K562 (cell line): Measurements from ENCODE around the gene CCL20.

Experiments used
- ADNP ChIP-seq: fragments of 200-800 bp; sonication (Bioruptor generic); IDR thresholded peaks from 2 replicates; pipeline ENCODE4 v1.6.1; 2016; ENCODE audit warnings: missing genetic modification characterization, missing compliant biosample characterization
- CTBP1 ChIP-seq: fragments of 450-650 bp; IDR thresholded peaks from 2 replicates; pipeline ENCODE4 v1.6.1; 2016; ENCODE audit warnings: borderline replicate concordance
- DIDO1 ChIP-seq: fragments of 450-650 bp; IDR thresholded peaks from 2 replicates; pipeline ENCODE4 v1.6.1; 2016; ENCODE audit warnings: low read depth, missing biosample characterization, missing genetic modification characterization
- ELF1 ChIP-seq: fragments of 200-800 bp; sonication (Bioruptor generic); IDR thresholded peaks from 2 replicates; pipeline ENCODE4 v1.6.1; 2016; ENCODE audit warnings: missing genetic modification characterization, missing compliant biosample characterization
- ETV5 ChIP-seq: sonication (generic); formaldehyde crosslinking; IDR thresholded peaks from 2 replicates; pipeline ENCODE4 v1.4.0; 2020; ENCODE audit warnings: low read depth, mild to moderate bottlenecking, missing genetic modification reagents
- HDAC2 ChIP-seq: fragments of 450-650 bp; IDR thresholded peaks from 2 replicates; pipeline ENCODE4 v1.6.1; 2016; ENCODE audit warnings: mild to moderate bottlenecking
- NEUROD1 ChIP-seq: fragments of 150-350 bp; IDR thresholded peaks from 2 replicates; pipeline ENCODE4 v1.6.1; 2014; ENCODE audit warnings: borderline replicate concordance, low read length, low read depth; ENCODE audit not compliant: partially characterized antibody
- RFX5 ChIP-seq: IDR thresholded peaks from 2 replicates; pipeline ENCODE4 v1.6.1; 2011; ENCODE audit warnings: low read depth, mild to moderate bottlenecking, improper control_type of control experiment, low read length
- ZNF121 ChIP-seq: sonication (generic); formaldehyde crosslinking; conservative IDR thresholded peaks from 2 replicates; pipeline ENCODE4 v1.8.0; 2022; ENCODE audit warnings: missing genetic modification reagents
- ZNF830 ChIP-seq: fragments of 250-450 bp; sonication (Bioruptor Pico); IDR thresholded peaks from 2 replicates; pipeline ENCODE4 v1.5.0; 2021; ENCODE audit warnings: mild to moderate bottlenecking
- TF ChIP-seq, protein P1 (sequence below): sonication (generic); formaldehyde crosslinking; IDR thresholded peaks from 2 replicates; pipeline ENCODE4 v1.8.0; 2022; ENCODE audit warnings: missing genetic modification reagents, mild to moderate bottlenecking, borderline replicate concordance
- TF ChIP-seq, protein P2 (sequence below), 2 experiments: fragments of 450-650 bp in 1 of 2; sonication (generic) in 1 of 2; formaldehyde crosslinking in 1 of 2; IDR thresholded peaks; 2 replicates each; pipeline versions ENCODE4 v1.7.1 to v1.9.0; 2016 to 2022; ENCODE audit warnings: inconsistent platforms in 1 of 2, mild to moderate bottlenecking in 1 of 2, missing genetic modification reagents in 1 of 2
- TF ChIP-seq, protein P3 (sequence below): fragments of 450-650 bp; formaldehyde crosslinking; IDR thresholded peaks from 2 replicates; pipeline ENCODE4 v1.4.0; 2020; ENCODE audit warnings: mild to moderate bottlenecking, mixed read lengths
- TF ChIP-seq, protein P4 (sequence below), 2 experiments: fragments of 450-650 bp; formaldehyde crosslinking in 1 of 2; IDR thresholded peaks; 2 replicates each; pipeline versions ENCODE4 v1.4.0 to v1.6.1; 2014 to 2020; ENCODE audit warnings: mild to moderate bottlenecking in 2 of 2, borderline replicate concordance in 1 of 2, low read depth in 1 of 2

DNA sequence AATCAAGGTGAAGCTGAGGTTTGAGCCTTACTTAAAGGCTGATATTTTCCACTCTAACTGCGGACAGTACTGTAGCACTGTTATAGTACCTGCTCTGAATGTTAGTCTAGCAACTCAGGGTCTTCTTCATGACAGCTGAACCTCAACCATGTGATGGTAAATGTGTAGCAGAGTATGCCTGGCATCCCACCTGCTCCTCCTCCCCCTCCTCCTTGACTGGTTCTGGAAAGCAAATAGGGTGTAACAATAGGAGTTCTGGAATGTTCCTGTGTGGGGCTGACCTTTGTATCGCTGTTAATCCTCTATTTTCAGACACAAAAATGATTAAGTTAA is 447 bp upstream of the CCL20 start:
- TF ChIP-seq, protein P1, sequence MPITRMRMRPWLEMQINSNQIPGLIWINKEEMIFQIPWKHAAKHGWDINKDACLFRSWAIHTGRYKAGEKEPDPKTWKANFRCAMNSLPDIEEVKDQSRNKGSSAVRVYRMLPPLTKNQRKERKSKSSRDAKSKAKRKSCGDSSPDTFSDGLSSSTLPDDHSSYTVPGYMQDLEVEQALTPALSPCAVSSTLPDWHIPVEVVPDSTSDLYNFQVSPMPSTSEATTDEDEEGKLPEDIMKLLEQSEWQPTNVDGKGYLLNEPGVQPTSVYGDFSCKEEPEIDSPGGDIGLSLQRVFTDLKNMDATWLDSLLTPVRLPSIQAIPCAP, result no peak
- no peak for TF ChIP-seq HDAC2
- no peak for TF ChIP-seq CTBP1
- TF ChIP-seq, protein P2, sequence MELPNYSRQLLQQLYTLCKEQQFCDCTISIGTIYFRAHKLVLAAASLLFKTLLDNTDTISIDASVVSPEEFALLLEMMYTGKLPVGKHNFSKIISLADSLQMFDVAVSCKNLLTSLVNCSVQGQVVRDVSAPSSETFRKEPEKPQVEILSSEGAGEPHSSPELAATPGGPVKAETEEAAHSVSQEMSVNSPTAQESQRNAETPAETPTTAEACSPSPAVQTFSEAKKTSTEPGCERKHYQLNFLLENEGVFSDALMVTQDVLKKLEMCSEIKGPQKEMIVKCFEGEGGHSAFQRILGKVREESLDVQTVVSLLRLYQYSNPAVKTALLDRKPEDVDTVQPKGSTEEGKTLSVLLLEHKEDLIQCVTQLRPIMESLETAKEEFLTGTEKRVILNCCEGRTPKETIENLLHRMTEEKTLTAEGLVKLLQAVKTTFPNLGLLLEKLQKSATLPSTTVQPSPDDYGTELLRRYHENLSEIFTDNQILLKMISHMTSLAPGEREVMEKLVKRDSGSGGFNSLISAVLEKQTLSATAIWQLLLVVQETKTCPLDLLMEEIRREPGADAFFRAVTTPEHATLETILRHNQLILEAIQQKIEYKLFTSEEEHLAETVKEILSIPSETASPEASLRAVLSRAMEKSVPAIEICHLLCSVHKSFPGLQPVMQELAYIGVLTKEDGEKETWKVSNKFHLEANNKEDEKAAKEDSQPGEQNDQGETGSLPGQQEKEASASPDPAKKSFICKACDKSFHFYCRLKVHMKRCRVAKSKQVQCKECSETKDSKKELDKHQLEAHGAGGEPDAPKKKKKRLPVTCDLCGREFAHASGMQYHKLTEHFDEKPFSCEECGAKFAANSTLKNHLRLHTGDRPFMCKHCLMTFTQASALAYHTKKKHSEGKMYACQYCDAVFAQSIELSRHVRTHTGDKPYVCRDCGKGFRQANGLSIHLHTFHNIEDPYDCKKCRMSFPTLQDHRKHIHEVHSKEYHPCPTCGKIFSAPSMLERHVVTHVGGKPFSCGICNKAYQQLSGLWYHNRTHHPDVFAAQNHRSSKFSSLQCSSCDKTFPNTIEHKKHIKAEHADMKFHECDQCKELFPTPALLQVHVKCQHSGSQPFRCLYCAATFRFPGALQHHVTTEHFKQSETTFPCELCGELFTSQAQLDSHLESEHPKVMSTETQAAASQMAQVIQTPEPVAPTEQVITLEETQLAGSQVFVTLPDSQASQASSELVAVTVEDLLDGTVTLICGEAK (IDR thresholded peaks at IDR 0.05), result no peak
- TF ChIP-seq, protein P2 (CRISPR knock-in tag; IDR thresholded peaks at IDR 0.05), result no peak
- TF ChIP-seq ZNF830 (CRISPR knock-in tag), result no peak
- no peak for TF ChIP-seq ELF1
- TF ChIP-seq, protein P3, sequence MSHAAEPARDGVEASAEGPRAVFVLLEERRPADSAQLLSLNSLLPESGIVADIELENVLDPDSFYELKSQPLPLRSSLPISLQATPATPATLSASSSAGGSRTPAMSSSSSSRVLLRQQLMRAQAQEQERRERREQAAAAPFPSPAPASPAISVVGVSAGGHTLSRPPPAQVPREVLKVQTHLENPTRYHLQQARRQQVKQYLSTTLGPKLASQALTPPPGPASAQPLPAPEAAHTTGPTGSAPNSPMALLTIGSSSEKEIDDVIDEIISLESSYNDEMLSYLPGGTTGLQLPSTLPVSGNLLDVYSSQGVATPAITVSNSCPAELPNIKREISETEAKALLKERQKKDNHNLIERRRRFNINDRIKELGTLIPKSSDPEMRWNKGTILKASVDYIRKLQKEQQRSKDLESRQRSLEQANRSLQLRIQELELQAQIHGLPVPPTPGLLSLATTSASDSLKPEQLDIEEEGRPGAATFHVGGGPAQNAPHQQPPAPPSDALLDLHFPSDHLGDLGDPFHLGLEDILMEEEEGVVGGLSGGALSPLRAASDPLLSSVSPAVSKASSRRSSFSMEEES (CRISPR knock-in tag), result no peak
- no peak for TF ChIP-seq RFX5
- TF ChIP-seq, protein P4, sequence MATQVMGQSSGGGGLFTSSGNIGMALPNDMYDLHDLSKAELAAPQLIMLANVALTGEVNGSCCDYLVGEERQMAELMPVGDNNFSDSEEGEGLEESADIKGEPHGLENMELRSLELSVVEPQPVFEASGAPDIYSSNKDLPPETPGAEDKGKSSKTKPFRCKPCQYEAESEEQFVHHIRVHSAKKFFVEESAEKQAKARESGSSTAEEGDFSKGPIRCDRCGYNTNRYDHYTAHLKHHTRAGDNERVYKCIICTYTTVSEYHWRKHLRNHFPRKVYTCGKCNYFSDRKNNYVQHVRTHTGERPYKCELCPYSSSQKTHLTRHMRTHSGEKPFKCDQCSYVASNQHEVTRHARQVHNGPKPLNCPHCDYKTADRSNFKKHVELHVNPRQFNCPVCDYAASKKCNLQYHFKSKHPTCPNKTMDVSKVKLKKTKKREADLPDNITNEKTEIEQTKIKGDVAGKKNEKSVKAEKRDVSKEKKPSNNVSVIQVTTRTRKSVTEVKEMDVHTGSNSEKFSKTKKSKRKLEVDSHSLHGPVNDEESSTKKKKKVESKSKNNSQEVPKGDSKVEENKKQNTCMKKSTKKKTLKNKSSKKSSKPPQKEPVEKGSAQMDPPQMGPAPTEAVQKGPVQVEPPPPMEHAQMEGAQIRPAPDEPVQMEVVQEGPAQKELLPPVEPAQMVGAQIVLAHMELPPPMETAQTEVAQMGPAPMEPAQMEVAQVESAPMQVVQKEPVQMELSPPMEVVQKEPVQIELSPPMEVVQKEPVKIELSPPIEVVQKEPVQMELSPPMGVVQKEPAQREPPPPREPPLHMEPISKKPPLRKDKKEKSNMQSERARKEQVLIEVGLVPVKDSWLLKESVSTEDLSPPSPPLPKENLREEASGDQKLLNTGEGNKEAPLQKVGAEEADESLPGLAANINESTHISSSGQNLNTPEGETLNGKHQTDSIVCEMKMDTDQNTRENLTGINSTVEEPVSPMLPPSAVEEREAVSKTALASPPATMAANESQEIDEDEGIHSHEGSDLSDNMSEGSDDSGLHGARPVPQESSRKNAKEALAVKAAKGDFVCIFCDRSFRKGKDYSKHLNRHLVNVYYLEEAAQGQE (IDR thresholded peaks at IDR 0.05; ENCODE audit: borderline replicate concordance), result no peak
- TF ChIP-seq, protein P4 (CRISPR knock-in tag; IDR thresholded peaks at IDR 0.05; ENCODE audit: low read depth), result no peak
- no peak for TF ChIP-seq DIDO1 (tag)
- TF ChIP-seq ADNP (tag), result no peak
- TF ChIP-seq ZNF121 (CRISPR knock-in tag), result no peak
- TF ChIP-seq NEUROD1, result no peak
- TF ChIP-seq ETV5, result no peak
